ENCODE results near the gene SFSWAP. TPM values are rescaled to one million over a fixed set of nuclear protein-coding genes. Genes with fewer than 3 reads are reported as not detected.

Gene SFSWAP
- total and polyA plus RNA-seq, 2 of the 8 experiments (the other 6 are each of a cell fraction or from before 2014, with no cell fraction given): 36.5 to 49.5 TPM

DNA sequence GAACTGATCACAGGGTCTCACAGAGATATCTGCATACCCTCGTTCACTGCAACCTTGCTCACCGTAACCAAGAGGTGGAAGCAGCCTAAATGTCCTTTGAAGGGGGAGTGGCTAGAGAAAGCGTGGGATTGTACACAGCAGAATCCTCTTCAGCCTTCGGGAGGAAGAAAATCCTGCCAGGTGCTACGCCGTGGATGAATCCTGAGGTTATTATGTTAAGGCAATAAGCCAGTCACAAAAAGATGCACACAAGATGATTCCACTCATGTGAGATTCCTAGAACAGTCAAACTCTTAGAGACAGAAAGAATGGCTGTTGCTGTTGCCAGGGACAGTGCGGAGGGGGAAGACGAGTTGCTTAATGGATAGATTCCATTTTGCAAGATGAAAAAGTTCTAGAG is 39.6 kb upstream of the SFSWAP start:
- Histone ChIP-seq H3K4ac (replicated peaks; ENCODE audit: insufficient read length, low read depth, low read length) (no peak overlapping the region), H3K4me1 (replicated peaks in 1 of 4; ENCODE audit: control insufficient read depth in 3 of 4, insufficient read depth in 4 of 4, low read length in 3 of 4) (no peaks in the 10 kb centered on the region), H2BK120ac (replicated peaks; ENCODE audit: low read depth, low read length) (no peak overlapping the region), H4K5ac (ENCODE audit: insufficient read length, low read depth, low read length) (no peak overlapping the region), H2BK20ac (ENCODE audit: low read length) (no peak overlapping the region), H4K8ac (ENCODE audit: extremely low read depth, insufficient read depth, low read length) (no peak overlapping the region), H3K9me3 (ENCODE audit: insufficient read depth in 2 of 2, low read depth in 1 of 2, low read length in 1 of 2) (peaks cover 0 to 3% of the 10 kb centered on the region in 2 experiments; a peak in 1 of 4 replicates), H3K36me3 (ENCODE audit: control insufficient read depth in 2 of 4, insufficient read depth in 4 of 4, low read length in 3 of 4) (no peaks in the 10 kb centered on the region), H3K4me2 (ENCODE audit: insufficient read depth in 1 of 2, low read depth in 2 of 2, low read length in 2 of 2) (no peak overlapping the region), H2BK15ac (ENCODE audit: low read length) (no peak overlapping the region), H3K79me2 (ENCODE audit: control insufficient read depth in 1 of 2, insufficient read depth in 2 of 2, low read length in 2 of 2) (no peaks in the 10 kb centered on the region), H2BK5ac (ENCODE audit: low read depth, low read length) (no peak overlapping the region), H3K18ac (ENCODE audit: extremely low read depth, low read length) (no peak overlapping the region), H2AFZ (ENCODE audit: low read length) (no peak overlapping the region), H3K9ac (replicated peaks in 1 of 4; ENCODE audit: extremely low read depth in 1 of 4, low read depth in 3 of 4, low read length in 3 of 4) (no peak overlapping the region), H4K91ac (replicated peaks; ENCODE audit: insufficient read length, low read length) (no peak overlapping the region), H3K23ac (ENCODE audit: insufficient read length) (no peak overlapping the region), H2AK5ac (ENCODE audit: low read depth, low read length) (no peak overlapping the region), H3K27me3 (replicated peaks in 1 of 4; ENCODE audit: control insufficient read depth in 3 of 4, extremely low read depth in 1 of 4, insufficient read depth in 3 of 4, low read length in 3 of 4) (no peaks in the 10 kb centered on the region), H3K23me2 (ENCODE audit: low read depth, low read length) (no peaks in the 10 kb centered on the region), H3K56ac (replicated peaks; ENCODE audit: insufficient read length, low read depth, low read length) (no peak overlapping the region), H2BK12ac (ENCODE audit: low read depth, low read length) (no peak overlapping the region), H3K27ac (ENCODE audit: low read depth, low read length) (no peak overlapping the region), H3K4me3 (ENCODE audit: extremely low read depth in 1 of 4, insufficient read depth in 2 of 4, low read depth in 3 of 4, low read length in 4 of 4) (no peak overlapping the region), H3K14ac (ENCODE audit: insufficient read length) (no peak overlapping the region), H4K20me1 (replicated peaks in 1 of 2; ENCODE audit: control insufficient read depth in 1 of 2, insufficient read depth in 2 of 2, low read length in 2 of 2) (no peaks in the 10 kb centered on the region), H3K79me1 (ENCODE audit: low read depth, low read length) (no peaks in the 10 kb centered on the region)
- CTCF ChIA-PET (ENCODE audit: partially characterized antibody): no interaction called here
- DNase-seq (ENCODE audit: low read depth in 1 of 2, low spot score in 2 of 2) (no peak), FAIRE-seq (no peak)
- 81% methylated on average over 8 of the region's 8 CpGs; no CpG with 5 or more reads in 1 of the 2 experiments for WGBS, 2 experiments (ENCODE audit: extremely low coverage in 1 of 2, insufficient coverage in 1 of 2, insufficient read length in 1 of 2, insufficient replicate concordance in 2 of 2, low coverage in 1 of 2, low lambda C conversion rate in 2 of 2, missing lambda C conversion rate in 1 of 2)
- POLR2A ChIA-PET (ENCODE audit: partially characterized antibody): no interaction called here
- TF ChIP-seq JUND (IDR thresholded peaks at IDR 0.05; ENCODE audit: low read length) (no peak), SP1 (IDR thresholded peaks at IDR 0.05; ENCODE audit: low read depth, low read length) (no peak), ASH2L (IDR thresholded peaks at IDR 0.05; ENCODE audit: low read length) (no peak), RNF2 (IDR thresholded peaks at IDR 0.05; ENCODE audit: borderline replicate concordance, low read depth, low read length, missing control alignments, poor library complexity, severe bottlenecking) (no peak), TBP (IDR thresholded peaks at IDR 0.05; ENCODE audit: low read depth, low read length) (peak; percentile 46; the same call in 1 of the 2 replicates), EGR1 (IDR thresholded peaks at IDR 0.05; ENCODE audit: borderline replicate concordance, low read depth, low read length) (no peak), POLR2AphosphoS5 (IDR thresholded peaks at IDR 0.05; ENCODE audit: low read depth, low read length) (peak; percentile 53), SUZ12 (IDR thresholded peaks at IDR 0.05; ENCODE audit: low read length) (no peak), CBX5 (IDR thresholded peaks at IDR 0.05; ENCODE audit: low read depth, low read length) (no peak), EZH2 (IDR thresholded peaks at IDR 0.05; ENCODE audit: low read depth, low read length, severe bottlenecking) (no peak), RFX5 (IDR thresholded peaks at IDR 0.05; ENCODE audit: borderline replicate concordance, low read depth, low read length) (no peak), NRF1 (IDR thresholded peaks at IDR 0.05; ENCODE audit: low read depth, low read length) (no peak)
- TF ChIP-seq, protein P1, sequence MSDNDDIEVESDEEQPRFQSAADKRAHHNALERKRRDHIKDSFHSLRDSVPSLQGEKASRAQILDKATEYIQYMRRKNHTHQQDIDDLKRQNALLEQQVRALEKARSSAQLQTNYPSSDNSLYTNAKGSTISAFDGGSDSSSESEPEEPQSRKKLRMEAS (IDR thresholded peaks at IDR 0.05): no peak
- TF ChIP-seq, protein P2, sequence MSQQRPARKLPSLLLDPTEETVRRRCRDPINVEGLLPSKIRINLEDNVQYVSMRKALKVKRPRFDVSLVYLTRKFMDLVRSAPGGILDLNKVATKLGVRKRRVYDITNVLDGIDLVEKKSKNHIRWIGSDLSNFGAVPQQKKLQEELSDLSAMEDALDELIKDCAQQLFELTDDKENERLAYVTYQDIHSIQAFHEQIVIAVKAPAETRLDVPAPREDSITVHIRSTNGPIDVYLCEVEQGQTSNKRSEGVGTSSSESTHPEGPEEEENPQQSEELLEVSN (IDR thresholded peaks at IDR 0.05): no peak
